Gastroesophageal sphincter (tissue), 4 donors: Measurements from ENCODE around the gene INO80C. TPM values are rescaled to one million over a fixed set of nuclear protein-coding genes. Genes with fewer than 3 reads are reported as not detected.

ENCODE experiments used
- ATAC-seq: fragments of 150-250 bp; one replicate; pipeline ENCODE4 v1.9.1; 2016; ENCODE audit warnings: mild to moderate bottlenecking, moderate library complexity
- H3K27ac ChIP-seq, 4 donors: fragments of 200-600 bp; sonication (generic) in 3 of 4; 1 replicate in 3 of 4; 2 replicates in 1 of 4; pipeline ENCODE4 v1.5.1; 2016 to 2019
- H3K27me3 ChIP-seq: fragments of 200-600 bp; sonication (generic); one replicate; pipeline ENCODE4 v1.5.1; 2019
- H3K36me3 ChIP-seq, 2 donors: fragments of 200-600 bp; sonication (generic); one replicate each; pipeline ENCODE4 v1.5.1; 2019; ENCODE audit warnings: control low read depth in 1 of 2
- H3K4me1 ChIP-seq, 3 donors: fragments of 200-600 bp; sonication (generic); 1 replicate in 2 of 3; 2 replicates in 1 of 3; pipeline ENCODE4 v1.5.1; 2016 to 2019; ENCODE audit warnings: control low read depth in 2 of 3
- H3K4me3 ChIP-seq, 2 donors: fragments of 200-600 bp; sonication (generic); one replicate each; pipeline ENCODE4 v1.5.1; 2019; ENCODE audit warnings: mild to moderate bottlenecking in 1 of 2, moderate library complexity in 1 of 2
- H3K9me3 ChIP-seq, 3 donors: fragments of 200-600 bp; sonication (generic); one replicate each; pipeline ENCODE4 v1.5.1; 2017 to 2019; ENCODE audit warnings: control low read depth in 2 of 3
- CTCF ChIP-seq, 4 experiments: fragments of 200-600 bp in 2 of 4; fragments of 450-650 bp in 2 of 4; sonication (generic) in 1 of 4; IDR thresholded peaks; one replicate each; pipeline ENCODE4 v1.5.1; 2017 to 2019; ENCODE audit warnings: antibody characterized with exemption in 4 of 4, mild to moderate bottlenecking in 2 of 4, moderate library complexity in 2 of 4
- EP300 ChIP-seq: sonication (generic); formaldehyde crosslinking; IDR thresholded peaks from one replicate; pipeline ENCODE4 v1.6.1; 2017; ENCODE audit warnings: antibody characterized with exemption, mild to moderate bottlenecking
- POLR2A ChIP-seq, 2 donors: fragments of 450-650 bp; IDR thresholded peaks; one replicate each; pipeline ENCODE4 v1.6.1; 2017; ENCODE audit warnings: antibody characterized with exemption in 2 of 2, mild to moderate bottlenecking in 2 of 2, moderate library complexity in 1 of 2
- POLR2AphosphoS5 ChIP-seq: sonication (generic); formaldehyde crosslinking; IDR thresholded peaks from one replicate; pipeline ENCODE4 v1.6.1; 2017; ENCODE audit warnings: antibody characterized with exemption
- WGBS, 2 donors: methylation state at CpG; one replicate each; pipeline ENCODE4 v1.1.5; 2018; ENCODE audit warnings: low coverage in 1 of 2; 5-methylcytosine and 5-hydroxymethylcytosine counted together
- total RNA-seq, 4 donors: library from RNA; depleted of rRNA; stranded (reverse); fragments of >200 nt; gene quantifications; one replicate each; pipeline ENCODE4 v1.1.0, GENCODE V29; 2016

Gene INO80C
- total RNA-seq, 4 donors from 2014 or later, result 5.8 to 13.6 (median 8.6) TPM

- peaks cover 6 to 45% (median 6%) of the 10 kb centered on the region in 3 donors for H3K4me1 ChIP-seq
- TF ChIP-seq EP300 (no peak), POLR2AphosphoS5 (no peak)
- H3K4me3 ChIP-seq, result no peak overlapping the region
- H3K9me3 ChIP-seq, result no peaks in the 10 kb centered on the region
- H3K27me3 ChIP-seq, result no peaks in the 10 kb centered on the region
- H3K36me3 ChIP-seq, result no peaks in the 10 kb centered on the region
- peak overlapping the region in 1 of 4 donors; percentile 73 for H3K27ac ChIP-seq
- ATAC-seq, result no peak
- WGBS, 2 donors, result 49 to 59% methylated on average over 5 of the region's 5 CpGs
Observed at GRCh38 chr18:35481960-35482366, 15.8 kb downstream of the INO80C start.

GRCh38 chr18:35479911-35480586 lies 17.7 kb downstream of the INO80C start:
- peaks cover 0 to 6% of the 10 kb centered on the region in 2 donors for H3K36me3 ChIP-seq
- no peak overlapping the region for H3K4me3 ChIP-seq
- no peaks in the 10 kb centered on the region for H3K9me3 ChIP-seq
- 50% methylated on average over 1 of the region's 1 CpG; no CpG with 5 or more reads in 1 of the 2 donors for WGBS, 2 donors
- H3K27me3 ChIP-seq, result no peaks in the 10 kb centered on the region
- H3K27ac ChIP-seq, result peak overlapping the region; percentile 51 to 73 (median 58)
- peaks cover 6 to 45% (median 6%) of the 10 kb centered on the region in 3 donors for H3K4me1 ChIP-seq
- ATAC-seq, result no peak
- TF ChIP-seq POLR2AphosphoS5 (peak; percentile 26), POLR2A (IDR thresholded peaks at IDR 0.05) (no peak), CTCF (IDR thresholded peaks at IDR 0.05) (no peak)

GRCh38 chr18:35478520-35479435 lies 19.0 kb downstream of the INO80C start:
- H3K27ac ChIP-seq, result peak overlapping the region; percentile 9 to 73 (median 31)
- ATAC-seq, result peak; percentile 67
- H3K36me3 ChIP-seq, result peaks cover 0 to 6% of the 10 kb centered on the region in 2 donors
- TF ChIP-seq CTCF (IDR thresholded peaks at IDR 0.05) (no peak), EP300 (no peak), POLR2AphosphoS5 (peak; percentile 54), POLR2A (IDR thresholded peaks at IDR 0.05) (no peak)
- H3K27me3 ChIP-seq, result no peaks in the 10 kb centered on the region
- H3K4me3 ChIP-seq, result no peak overlapping the region
- H3K9me3 ChIP-seq, result no peaks in the 10 kb centered on the region
- 35 to 38% methylated on average over 6 to 8 of the region's 8 CpGs for WGBS, 2 donors
- peaks cover 6 to 45% (median 6%) of the 10 kb centered on the region in 3 donors for H3K4me1 ChIP-seq

GRCh38 chr18:35477974-35478373 lies 19.8 kb downstream of the INO80C start:
- H3K36me3 ChIP-seq, result peaks cover 0 to 13% of the 10 kb centered on the region in 2 donors
- no peaks in the 10 kb centered on the region for H3K27me3 ChIP-seq
- no peak overlapping the region for H3K4me3 ChIP-seq
- TF ChIP-seq EP300, result no peak
- peaks cover 6 to 50% (median 6%) of the 10 kb centered on the region in 3 donors for H3K4me1 ChIP-seq
- H3K9me3 ChIP-seq, result no peaks in the 10 kb centered on the region
- peak overlapping the region in 1 of 4 donors; percentile 73 for H3K27ac ChIP-seq
- ATAC-seq, result no peak

GRCh38 chr18:35477497-35477896 lies 20.3 kb downstream of the INO80C start:
- 100% methylated on average over 1 of the region's 1 CpG; no CpG with 5 or more reads in 1 of the 2 donors for WGBS, 2 donors
- Histone ChIP-seq H3K27ac (peak overlapping the region in 1 of 4 donors; percentile 73), H3K36me3 (peaks cover 0 to 14% of the 10 kb centered on the region in 2 donors), H3K4me3 (no peak overlapping the region), H3K9me3 (no peaks in the 10 kb centered on the region), H3K4me1 (peaks cover 6 to 50% (median 6%) of the 10 kb centered on the region in 3 donors), H3K27me3 (no peaks in the 10 kb centered on the region)
- ATAC-seq, result no peak
- TF ChIP-seq CTCF (IDR thresholded peaks at IDR 0.05) (no peak), POLR2AphosphoS5 (no peak), POLR2A (IDR thresholded peaks at IDR 0.05) (no peak), EP300 (no peak)
